Measurements from ENCODE around the gene FGD4.

Gene FGD4

DNA sequence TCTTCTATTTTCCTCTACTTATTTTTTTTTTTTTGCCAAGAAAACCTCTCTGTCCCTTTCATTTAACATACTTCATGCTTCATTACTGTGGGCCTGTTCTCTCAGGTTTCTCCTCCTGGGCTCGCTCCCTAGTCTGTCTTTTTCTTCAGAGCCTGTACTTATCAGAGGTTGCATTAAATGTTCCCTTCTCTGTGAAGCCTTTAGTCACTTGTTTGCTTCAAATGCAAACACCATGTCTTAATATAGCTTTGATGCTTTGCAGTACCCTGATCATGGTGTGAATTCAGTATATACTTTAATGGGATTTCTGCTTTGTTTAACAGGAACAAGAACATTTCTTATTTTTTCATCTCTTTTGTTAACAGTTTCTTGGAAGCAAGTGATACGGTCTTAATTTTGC, 207.1 kb downstream of the FGD4 start:
- no peak for DNase-seq (ENCODE audit: low read depth)

DNA sequence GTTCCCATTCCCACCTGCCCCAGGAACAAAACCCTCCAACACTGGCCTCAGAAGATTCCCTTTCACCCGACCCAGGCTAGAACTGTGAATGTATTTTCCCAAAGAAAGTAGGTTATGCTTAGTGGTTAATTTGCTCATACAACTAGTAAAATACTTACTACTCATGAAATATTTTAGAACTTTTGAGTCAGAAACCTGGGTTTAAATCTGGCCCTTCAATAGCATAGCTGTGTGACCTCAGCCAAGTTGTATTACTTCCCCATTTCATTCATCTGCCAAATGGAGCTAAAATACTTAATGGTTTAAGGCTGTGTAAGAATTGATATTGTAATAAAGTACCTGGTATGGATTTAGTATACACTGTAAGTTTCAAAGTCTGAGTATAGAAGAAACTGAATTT, 210.6 kb downstream of the FGD4 start:
- no peak for DNase-seq (ENCODE audit: low read depth)

DNA sequence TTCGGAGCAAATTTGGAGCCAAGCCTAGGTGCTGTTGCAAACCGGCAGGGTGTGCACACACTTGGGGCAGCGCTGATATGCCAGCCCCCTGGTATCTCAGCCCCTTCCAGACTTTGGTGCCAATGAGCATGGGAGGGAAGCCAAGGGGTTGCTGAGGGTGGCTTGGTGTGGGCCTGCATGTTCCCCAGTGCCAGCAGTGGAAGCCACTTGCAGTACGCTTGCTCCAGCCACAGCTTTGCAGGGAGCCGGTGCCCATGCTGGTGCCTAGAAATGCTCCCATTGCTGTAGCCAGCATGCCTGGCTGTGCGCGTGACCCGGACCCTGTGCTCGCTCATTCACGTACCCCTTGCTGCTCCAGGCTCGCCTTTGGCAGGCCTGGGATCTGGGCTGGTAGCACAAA, 212.6 kb downstream of the FGD4 start:
- DNase-seq (ENCODE audit: low read depth): no peak

DNA sequence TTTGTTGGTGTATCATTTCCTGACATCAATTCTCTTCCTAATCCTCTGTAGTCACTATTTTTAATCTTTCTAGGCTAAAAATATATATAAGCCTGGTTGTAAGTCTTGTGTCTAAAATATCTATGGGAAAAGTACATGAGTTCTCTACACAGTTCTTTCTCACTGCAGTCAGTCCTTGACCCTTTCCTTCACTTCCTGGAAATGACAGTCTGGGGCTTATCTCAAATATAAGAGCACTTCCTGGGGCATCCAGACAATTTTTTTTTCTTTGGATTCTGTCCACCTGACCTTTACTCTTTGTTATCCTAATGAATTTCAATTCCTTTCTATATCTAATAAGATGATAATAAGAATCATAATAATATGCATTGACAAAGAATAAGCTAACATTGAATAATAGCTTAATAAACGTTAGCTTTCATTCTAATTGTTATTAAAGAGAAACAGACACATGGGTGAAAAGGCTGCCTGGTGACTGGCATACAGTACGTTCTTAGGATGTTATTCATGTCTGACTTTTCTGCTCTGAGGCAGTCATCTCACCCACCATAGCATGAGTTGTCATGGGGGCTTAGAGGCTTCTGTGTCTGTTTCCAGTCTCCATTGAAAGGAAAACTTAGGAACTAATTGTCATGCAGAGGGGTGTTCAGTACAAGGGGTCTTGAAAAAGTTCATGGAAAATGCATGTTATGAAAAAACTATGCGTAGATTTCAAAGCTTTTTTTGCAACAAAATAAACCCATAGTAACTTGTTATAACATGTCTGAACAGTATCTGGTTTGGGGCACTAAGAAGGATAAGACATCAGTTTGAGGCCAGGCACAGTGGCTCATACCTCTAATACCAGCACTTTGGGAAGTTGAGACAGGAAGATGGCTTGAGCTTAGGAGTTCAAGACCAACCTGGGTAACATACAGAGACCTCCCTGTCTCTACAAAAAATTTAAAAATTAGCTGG, 213.6 kb downstream of the FGD4 start:
- no peak for DNase-seq (ENCODE audit: low read depth)

DNA sequence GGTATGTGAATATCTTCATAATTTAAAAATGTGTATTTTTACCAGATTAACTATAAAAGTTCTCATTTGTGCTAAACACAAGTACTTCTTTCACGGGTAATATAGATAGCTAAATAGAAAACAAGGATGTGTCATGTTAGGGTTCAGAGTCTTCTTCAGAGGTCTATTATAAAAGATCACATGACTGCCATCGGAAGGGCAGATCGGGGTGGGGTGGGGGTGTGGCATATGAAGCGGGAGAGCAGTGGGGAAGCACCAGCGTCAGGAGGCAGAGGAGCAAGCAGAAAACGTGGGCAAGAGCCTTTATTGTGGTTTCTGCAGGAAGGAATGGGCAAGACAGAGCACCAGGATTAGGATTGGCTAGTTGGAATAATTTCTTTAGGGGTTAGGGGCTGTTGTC, 216.1 kb downstream of the FGD4 start:
- DNase-seq (ENCODE audit: low read depth): no peak

DNA sequence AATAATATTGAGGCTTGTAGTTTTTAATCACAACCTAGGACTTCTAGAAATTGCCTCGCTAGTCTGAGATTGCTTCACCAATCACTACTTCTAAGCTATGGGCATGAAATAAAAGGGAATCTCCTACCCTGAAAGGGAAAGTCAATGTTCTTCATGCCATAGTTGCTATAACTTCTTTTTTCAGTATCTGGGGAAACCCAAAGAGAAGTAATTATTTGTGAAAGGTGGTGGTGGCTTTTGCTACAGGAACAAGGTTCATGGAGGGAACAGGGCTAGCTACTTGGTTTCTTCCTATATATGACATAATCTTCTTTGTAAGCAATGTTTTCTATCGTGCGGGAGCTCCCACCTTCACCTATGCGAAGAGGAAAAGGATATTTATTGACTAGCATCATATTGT, 218.2 kb downstream of the FGD4 start:
- DNase-seq (ENCODE audit: low read depth): no peak

DNA sequence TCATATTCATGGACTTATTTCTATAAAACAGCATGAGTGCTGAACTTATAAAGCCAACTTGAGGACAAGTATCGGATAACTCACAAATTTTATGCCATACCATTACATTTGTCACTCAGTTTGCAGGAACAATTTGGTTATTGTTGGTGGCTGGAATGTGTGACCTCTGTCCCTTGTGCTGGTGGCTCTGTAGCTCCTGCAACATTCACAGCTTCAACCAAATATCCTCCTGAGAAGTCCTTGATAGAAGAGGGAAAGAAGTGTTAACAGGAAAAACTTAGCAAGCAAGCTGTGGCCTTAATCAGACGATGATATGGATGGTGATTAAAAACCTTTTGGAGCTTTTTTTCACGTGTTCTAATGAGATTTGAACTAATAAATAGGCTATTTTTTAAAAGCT, 218.8 kb downstream of the FGD4 start:
- no peak for DNase-seq (ENCODE audit: low read depth)

DNA sequence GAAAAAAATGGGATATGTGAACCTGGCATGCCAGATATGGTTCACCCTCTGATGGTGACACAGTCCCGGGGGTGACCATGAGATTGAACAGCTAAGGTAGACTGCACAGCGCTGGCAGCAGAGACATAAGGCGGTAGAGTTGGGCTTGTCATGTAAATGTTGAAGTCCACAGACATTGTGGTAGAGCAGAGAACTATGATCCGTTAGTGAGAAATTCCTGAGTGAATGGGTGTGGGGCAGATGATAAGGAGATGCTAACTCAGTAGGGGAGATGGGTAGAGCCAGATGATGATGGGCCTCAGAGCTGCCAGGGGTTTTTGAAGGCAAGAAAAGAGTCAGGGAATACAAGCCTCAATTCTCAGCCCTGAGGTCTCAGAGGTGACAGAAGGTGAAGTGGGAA, 228.6 kb downstream of the FGD4 start:
- no peak for DNase-seq (ENCODE audit: low read depth)

DNA sequence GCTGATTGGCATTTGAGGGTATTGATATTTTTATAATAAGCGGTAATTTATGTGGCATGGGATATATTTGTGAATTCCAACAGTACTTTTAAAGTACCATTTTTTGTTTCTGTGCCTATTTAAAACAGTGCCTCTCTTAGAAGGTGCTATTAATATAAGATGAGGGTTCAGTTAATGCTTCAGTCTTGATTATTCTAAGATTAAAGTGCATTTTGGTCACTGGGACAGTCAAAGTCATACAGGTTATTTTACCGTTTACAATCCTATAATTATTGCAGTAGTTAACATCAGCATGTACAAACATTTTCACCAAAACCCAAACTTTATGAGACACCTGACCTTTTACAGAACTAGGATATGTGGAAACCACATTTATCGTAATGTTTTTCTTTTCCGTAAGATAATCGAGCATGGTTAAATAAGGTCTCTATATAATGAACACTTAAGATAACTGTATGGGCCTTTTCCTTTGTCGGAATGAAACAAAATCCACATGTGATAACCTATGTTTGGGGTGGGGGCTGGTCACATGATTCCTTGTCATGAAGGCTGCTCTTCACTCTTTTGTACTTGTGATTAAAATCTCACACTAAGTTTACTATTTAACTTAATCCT, 242.0 kb downstream of the FGD4 start:
- DNase-seq (ENCODE audit: low read depth): no peak

DNA sequence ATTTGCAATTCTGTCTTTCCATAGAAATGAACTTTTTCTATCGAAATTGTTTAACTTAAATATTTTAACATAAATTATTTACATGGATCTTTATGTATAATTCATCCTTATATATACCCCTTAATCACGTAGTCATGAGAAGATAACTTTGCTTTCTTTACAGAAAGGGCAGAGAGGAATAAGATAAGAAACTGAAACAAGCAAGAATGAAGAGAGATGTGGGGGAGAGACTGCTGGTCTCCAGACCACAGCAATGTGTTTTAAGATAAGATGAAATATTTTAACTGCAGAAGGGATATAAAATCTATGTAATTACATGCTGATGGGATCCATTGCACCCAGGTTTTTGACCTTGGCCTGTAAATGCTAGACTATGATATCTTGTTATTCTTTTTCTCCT, 245.1 kb downstream of the FGD4 start:
- DNase-seq (ENCODE audit: low read depth): peak; percentile 60

DNA sequence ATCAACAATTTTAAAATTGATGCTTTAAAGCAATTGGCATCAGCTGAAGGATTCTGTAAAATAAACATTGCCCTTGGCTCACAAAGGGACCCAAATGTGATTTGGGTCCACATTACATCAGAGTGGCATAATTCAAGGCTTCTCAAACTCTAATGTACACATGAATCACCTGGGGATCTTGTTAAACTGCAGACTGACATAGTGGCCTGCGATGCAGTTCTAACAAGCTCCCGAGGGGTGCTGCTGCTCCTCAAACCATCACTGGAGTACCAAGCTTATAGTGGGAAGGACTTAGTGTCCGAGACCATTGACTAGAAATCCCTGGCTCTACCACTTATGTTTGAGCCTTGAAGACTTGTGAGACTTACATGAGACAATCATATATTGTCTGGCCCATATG, 247.9 kb downstream of the FGD4 start:
- DNase-seq (ENCODE audit: low read depth): no peak

DNA sequence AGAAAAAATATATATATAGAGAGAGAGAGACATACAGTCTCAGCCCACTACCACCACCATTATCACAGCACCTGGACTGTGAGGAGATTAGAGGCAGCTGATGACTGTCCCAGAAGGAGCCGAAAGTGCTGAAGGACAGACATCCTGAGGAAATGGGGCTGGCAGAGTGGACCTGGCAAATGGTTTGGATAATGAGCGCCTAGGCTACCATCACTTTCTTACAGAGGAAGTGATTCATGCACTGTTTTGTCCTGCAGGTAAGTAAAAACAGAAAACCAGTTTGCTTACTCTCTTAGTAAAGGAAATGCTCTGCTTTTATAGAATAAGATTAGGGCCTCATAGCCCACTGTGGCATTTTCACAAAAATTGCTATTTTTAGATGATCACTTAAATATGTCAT, 251.2 kb downstream of the FGD4 start:
- no peak for DNase-seq (ENCODE audit: low read depth)

DNA sequence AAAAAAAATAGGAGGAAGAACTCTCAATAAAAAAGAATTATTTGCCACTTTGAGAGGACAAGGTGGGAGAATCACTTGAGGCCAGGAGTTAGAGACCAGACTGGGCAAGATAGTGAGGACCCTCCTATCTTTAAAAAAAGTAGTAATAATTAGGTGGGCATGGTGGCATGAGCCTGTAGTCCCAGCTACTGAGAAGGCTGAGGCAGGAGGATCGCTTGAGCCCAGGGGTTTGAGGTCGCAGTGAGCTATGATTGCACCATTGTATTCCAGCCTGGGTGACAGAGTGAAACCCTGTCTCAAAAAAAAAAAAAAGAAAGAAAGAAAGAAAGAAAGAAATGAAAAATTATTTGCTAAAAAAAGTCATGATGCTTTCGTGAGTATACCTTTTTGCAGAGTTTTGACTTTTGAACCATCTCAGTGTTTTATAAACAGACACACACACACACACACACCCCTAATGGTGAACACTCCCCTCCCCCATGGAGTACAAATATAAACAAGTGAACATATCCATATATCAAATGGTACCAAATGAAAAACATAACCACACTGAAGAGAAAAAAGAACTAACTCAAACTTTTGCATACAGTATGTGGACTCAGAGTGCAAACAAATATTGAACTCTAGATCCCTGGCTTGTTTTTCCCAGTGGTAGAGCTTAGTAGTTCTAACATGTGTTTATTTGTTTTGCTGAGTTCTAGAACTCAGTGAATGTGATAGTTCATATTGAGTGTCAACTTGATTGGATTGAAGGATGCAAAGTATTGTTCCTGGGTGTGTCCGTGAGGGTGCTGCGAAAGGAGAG, 252.0 kb downstream of the FGD4 start:
- DNase-seq (ENCODE audit: low read depth): no peak

DNA sequence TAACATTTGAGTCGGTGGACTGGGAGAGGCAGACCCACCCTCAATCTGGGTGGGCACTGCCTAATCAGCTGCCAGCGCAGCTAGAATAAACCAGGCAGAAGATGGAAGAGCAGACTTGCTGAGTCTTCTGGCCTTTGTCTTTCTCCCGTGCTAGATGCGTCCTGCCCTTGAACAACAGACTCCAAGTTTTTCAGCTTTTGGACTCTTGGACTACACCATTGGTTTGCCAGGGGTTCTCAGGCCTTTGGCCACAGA, 252.5 kb downstream of the FGD4 start:
- DNase-seq (ENCODE audit: low read depth): no peak

DNA sequence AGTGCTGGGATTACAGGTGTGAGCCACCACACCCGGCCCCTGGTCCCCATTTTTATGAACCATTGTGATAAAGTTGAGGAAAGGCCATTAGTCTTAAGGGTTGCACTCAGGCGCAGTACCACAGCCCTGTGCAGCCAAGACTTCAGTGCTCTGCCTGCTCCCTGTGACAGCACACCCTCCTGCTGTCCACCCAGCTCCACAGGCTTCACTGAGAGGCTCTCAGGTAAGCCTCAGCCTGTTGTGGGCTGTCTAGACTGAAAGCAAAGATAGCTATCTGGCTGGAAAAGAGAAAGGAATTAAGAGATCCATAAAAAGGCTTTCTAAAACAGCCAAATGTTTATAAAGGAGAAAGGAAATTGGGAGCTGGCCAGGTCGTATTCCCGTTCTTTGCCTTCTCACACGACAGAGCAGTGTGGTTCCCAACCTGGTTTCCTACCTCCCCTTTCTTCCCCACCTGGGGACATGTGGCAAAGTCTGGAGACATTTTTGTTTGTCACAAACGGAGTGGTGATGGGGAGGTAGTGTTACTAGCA, 260.6 kb downstream of the FGD4 start:
- no peak for DNase-seq (ENCODE audit: low read depth)

DNA sequence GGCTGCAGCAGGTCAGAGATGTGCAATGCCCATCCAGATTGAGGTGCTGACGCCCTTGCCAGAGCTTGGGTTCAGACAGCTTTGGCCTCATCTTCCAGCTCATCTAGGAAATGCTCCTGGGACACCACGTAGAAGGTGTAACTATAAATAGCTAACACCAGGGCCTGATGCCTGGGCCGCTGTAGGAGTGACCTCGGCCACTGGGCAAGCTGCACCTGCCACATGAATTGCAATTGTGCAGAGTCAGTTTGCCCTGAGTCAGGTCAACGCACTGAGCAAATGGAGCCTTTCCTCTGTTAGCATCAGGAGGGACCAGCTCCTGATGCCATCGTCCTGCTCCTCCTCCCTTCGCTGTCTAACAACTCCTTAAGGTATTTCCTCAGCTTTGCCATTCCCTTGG, 262.3 kb downstream of the FGD4 start:
- DNase-seq (ENCODE audit: low read depth): no peak

DNA sequence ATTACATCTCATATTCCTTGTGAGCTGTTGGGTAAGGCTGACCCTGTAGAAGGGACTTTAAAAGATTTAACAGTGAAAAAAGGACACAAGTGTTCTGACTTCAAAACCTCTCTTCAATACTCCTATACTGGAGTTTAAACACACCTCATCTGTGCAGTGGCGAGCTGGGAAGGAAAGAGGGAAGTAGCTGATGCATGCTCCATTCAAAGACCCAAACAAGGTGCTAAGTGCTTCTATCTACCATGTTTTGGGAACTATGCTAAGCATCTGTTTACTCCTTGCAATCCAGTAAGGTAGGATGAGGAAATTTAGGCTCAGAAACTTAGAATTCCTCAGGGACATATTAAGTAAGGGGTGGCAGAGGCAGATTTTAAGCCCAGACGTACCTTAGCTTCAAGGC, 263.3 kb downstream of the FGD4 start:
- DNase-seq (ENCODE audit: low read depth): no peak

DNA sequence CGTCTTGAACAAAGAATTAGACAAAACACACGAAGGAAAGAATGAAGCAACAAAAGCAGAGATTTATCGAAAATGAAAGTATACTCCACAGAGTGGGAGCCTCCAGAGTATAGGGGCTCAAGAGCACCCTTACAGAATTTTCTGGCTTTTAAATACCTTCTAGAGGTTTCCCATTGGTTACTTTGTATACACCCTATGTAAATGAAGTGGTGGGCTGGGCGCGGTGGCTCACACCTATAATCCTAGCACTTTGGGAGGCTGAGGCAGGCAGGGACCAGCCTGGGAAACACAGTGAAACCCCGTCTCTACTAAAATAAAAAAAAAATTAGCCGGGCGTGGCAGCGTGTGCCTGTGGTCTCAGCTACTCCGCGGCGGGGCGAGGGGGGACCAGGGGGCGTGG, 266.7 kb downstream of the FGD4 start:
- DNase-seq (ENCODE audit: low read depth): no peak

DNA sequence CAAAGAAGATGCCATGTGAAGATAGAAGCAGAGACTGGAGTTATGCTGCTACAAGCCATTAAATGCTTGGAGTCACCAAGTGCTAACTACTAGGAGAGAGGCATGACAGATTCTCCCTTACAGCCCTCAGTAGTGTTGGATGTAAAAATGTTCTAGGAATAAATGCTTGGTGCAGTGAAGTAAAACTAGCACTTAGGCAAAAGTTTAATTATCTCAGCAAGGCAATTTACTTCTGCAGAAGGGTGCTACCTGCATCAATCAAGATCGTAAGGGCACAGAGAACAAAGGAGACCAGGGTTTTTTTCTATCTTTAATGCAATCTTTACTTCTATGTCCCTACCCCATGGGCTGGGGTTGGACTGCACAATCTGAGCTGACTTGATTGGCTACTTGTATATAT, 270.2 kb downstream of the FGD4 start:
- DNase-seq (ENCODE audit: low read depth): no peak

DNA sequence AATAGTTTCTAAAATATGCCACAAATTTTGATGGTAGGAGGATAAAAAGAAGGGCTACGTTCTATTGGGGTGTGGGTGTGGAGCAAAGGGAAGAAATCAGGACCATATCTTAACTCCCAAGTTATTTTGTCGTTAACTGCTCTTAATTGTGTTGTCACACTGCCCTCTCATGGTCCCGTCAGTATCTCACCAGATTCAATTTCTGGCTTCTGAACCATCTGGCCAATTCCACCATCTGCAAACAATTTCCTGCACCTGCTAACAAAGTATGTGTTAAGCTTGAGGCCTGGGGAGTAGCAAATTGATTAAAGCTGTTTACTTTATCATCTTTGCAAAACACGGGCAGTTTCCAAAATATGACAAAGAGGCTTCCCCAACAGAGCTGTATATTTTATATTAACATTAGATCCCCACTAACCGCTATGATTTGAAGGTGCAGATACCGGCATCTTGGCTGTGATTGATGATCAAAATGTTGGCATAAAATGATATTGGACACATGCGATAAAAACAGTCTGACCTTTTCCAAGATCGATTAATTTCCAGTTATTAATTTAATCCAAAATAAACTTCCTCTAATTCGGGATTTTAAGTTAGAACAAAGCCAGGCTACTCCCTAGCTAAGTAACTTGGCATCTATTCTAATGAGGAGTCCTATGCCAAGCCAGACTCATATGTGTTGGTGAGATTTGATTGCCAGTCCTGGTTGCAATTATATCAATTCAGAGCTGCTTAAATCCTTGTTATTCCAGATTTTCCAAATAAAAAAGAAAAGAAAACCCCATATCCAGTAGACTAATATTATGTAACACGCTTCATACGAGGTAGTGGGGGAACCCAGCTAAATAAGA, 272.8 kb downstream of the FGD4 start:
- DNase-seq (ENCODE audit: low read depth): peak; percentile 42

DNA sequence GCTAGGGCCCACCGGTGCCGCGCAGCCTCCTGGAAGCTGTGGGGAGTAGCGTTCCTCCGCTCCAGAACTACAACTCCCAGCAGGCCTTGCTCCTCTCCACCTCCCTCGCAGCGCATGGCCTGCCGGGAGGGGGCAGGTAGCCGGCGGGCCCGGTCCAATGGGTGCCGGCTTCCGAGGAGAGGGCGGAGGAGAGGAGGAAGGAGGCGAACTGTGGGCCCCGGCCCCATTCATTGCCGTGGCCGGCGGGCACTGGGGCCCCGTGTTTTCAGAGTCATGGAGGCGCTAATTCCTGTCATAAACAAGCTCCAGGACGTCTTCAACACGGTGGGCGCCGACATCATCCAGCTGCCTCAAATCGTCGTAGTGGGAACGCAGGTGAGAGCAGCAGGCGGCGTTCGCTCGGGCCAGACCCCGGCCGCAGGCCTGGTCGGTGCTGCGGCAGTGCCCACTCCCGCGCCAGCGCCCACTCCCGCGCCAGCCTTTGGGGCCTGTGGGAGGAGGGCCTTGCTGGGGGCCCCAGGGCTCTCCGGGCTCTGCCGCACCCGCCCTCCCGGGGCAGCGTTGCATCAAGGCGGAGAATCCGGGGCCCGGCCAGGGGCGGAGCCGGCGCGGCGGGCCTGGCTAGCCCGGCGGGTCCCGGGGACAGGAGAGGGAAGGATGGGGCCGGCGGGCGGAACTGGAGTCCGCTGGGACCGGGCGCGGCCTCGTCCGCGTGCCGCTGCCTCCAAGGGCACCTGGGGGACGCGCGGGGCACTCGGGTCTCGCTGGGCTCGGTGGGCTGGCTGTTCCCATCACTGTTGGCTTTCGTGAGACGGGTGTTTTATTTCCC, 279.9 kb downstream of the FGD4 start, which contains the start of gene DNM1L:
Gene DNM1L (plus strand): TSS at position 211 of the 829 bp plus-strand sequence. CDS start 63 bp downstream, at position 274.
- peak; percentile 77 for DNase-seq (ENCODE audit: low read depth)
